Endothelial cell of umbilical vein (primary cell): ENCODE data around the gene SYDE1. TPM values are rescaled to one million over a fixed set of nuclear protein-coding genes. Genes with fewer than 3 reads are reported as not detected.

Experiments used
- BruUV-seq: library from RNA; stranded (reverse); fragments of 400-500 nt; replicated peaks from 2 replicates; lab custom pipeline; 2021; lab: Mats Ljungman, UMichigan
- CTCF ChIA-PET: fragments of 300-600, 350-600 bp; sonication (Branson Sonifier 250); formaldehyde crosslinking; loops from one replicate; lab custom pipeline; 2021; ENCODE audit warnings: antibody characterized with exemption, inconsistent platforms; lab: Charles Lee
- POLR2A ChIA-PET: fragments of 300-600, 350-600 bp; sonication (Branson Sonifier 250); formaldehyde crosslinking; loops from one replicate; lab custom pipeline; 2021; ENCODE audit warnings: antibody characterized with exemption, inconsistent platforms; lab: Charles Lee
- DNase-seq: peaks from one replicate; pipeline ENCODE4 v3.0.0-alpha.2; 2011; ENCODE audit warnings: low read depth, low spot score
- FAIRE-seq: peaks from 2 replicates; lab custom pipeline; 2011; peaks lifted over from hg19 to GRCh38; lab: Jason Lieb, UNC
- H2AFZ ChIP-seq: 2 replicates; pipeline ENCODE4 v1.6.0; 2012; ENCODE audit warnings: low read depth, low read length, control low read depth, inconsistent platforms
- H3K27ac ChIP-seq: 2 replicates; pipeline ENCODE4 v1.5.1; 2011; ENCODE audit warnings: low read depth, mild to moderate bottlenecking, control low read depth, low read length, moderate library complexity; ENCODE audit not compliant: insufficient read depth
- H3K27me3 ChIP-seq, 2 experiments: 2 replicates each; pipeline versions ENCODE4 v1.6.0 to v1.6.1; 2011; ENCODE audit warnings: low read length in 2 of 2, mixed read lengths in 1 of 2; ENCODE audit not compliant: control insufficient read depth in 2 of 2, insufficient read depth in 2 of 2
- H3K36me3 ChIP-seq, 2 experiments: 2 replicates in 1 of 2; 3 replicates in 1 of 2; pipeline ENCODE4 v1.5.1; 2011; ENCODE audit warnings: low read length in 2 of 2, mild to moderate bottlenecking in 1 of 2, moderate library complexity in 1 of 2; ENCODE audit not compliant: control insufficient read depth in 2 of 2, insufficient read depth in 2 of 2; ENCODE audit errors: extremely low read depth in 1 of 2
- H3K4me1 ChIP-seq: 3 replicates; pipeline ENCODE4 v1.5.1; 2011; ENCODE audit warnings: mild to moderate bottlenecking, low read length; ENCODE audit not compliant: control insufficient read depth, insufficient read depth; ENCODE audit errors: extremely low read depth
- H3K4me2 ChIP-seq: 2 replicates; pipeline ENCODE4 v1.6.1; 2011; ENCODE audit warnings: low read length, control low read depth, mixed read lengths; ENCODE audit not compliant: insufficient read depth
- H3K4me3 ChIP-seq, 3 experiments: fragments of 200-600 bp in 1 of 3; sonication (generic), shearing (Covaris generic) in 1 of 3; replicated peaks in 1 of 3; 2 replicates each; pipeline ENCODE4 v1.5.1; 2011 to 2016; ENCODE audit warnings: control low read depth in 3 of 3, low read length in 3 of 3, mild to moderate bottlenecking in 2 of 3, inconsistent platforms in 1 of 3, low read depth in 1 of 3, moderate library complexity in 1 of 3; ENCODE audit not compliant: insufficient read depth in 1 of 3
- H3K79me2 ChIP-seq: 2 replicates; pipeline ENCODE4 v1.6.0; 2012; ENCODE audit warnings: low read length, inconsistent platforms; ENCODE audit not compliant: control insufficient read depth, insufficient read depth
- H3K9ac ChIP-seq: replicated peaks from 2 replicates; pipeline ENCODE3; 2011; ENCODE audit warnings: low read length, control low read depth; ENCODE audit not compliant: insufficient read depth; ENCODE audit errors: extremely low read depth
- H3K9me1 ChIP-seq: replicated peaks from 3 replicates; pipeline ENCODE4 v1.6.0; 2011; ENCODE audit warnings: mild to moderate bottlenecking, low read length; ENCODE audit not compliant: control insufficient read depth, insufficient read depth; ENCODE audit errors: extremely low read depth
- H3K9me3 ChIP-seq: replicated peaks from 2 replicates; pipeline ENCODE4 v1.5.1; 2012; ENCODE audit warnings: low read length, inconsistent platforms; ENCODE audit not compliant: control insufficient read depth, insufficient read depth
- H4K20me1 ChIP-seq: replicated peaks from 2 replicates; pipeline ENCODE3; 2011; ENCODE audit warnings: mild to moderate bottlenecking, low read length; ENCODE audit not compliant: control insufficient read depth, insufficient read depth; ENCODE audit errors: extremely low read depth
- JUN ChIP-seq: IDR thresholded peaks from 2 replicates; pipeline ENCODE4 v1.6.1; 2011; ENCODE audit warnings: borderline replicate concordance, low read depth; ENCODE audit not compliant: insufficient read length, insufficient read depth
- POLR2AphosphoS5 ChIP-seq: IDR thresholded peaks from 2 replicates; pipeline ENCODE4 v1.6.1; 2012; ENCODE audit warnings: low read depth, mild to moderate bottlenecking, control low read depth, low read length, moderate library complexity; ENCODE audit not compliant: insufficient read depth
- dilution Hi-C: fragments of 300-500 bp; cut with MboI; formaldehyde crosslinking; loops from one replicate; pipeline ENCODE4 v1.15.0; 2019; ENCODE audit warnings: low sequenced_read_pairs; ENCODE audit not compliant: extremely low pct_ligation_motif_present
- intact Hi-C: fragments of 100-400 bp; cut with micrococcal nuclease; formaldehyde crosslinking; loops from one replicate; pipeline ENCODE4 v1.10.0; 2022
- polyA plus RNA-seq, 4 experiments: library from polyadenylated mRNA; depleted of rRNA in 3 of 4; stranded (reverse) in 3 of 4; unstranded in 1 of 4; fragments of >200 nt; gene quantifications; 2 replicates each; pipeline versions ENCODE4 v1.2.1 to v1.2.3, GENCODE V29; 2011 to 2012; ENCODE audit warnings: missing spikeins in 1 of 4
- total RNA-seq: library from RNA; stranded (reverse); gene quantifications from 2 replicates; pipeline ENCODE4 v1.2.3, GENCODE V29; 2021
- TF ChIP-seq, protein P1 (sequence below), 2 donors: IDR thresholded peaks; 1 replicate in 1 of 2; 2 replicates in 1 of 2; pipeline ENCODE4 v1.5.1; 2011; ENCODE audit warnings: low read length in 2 of 2, mild to moderate bottlenecking in 2 of 2, moderate library complexity in 2 of 2, control low read depth in 1 of 2, inconsistent platforms in 1 of 2, low read depth in 1 of 2; ENCODE audit not compliant: insufficient read depth in 1 of 2; ENCODE audit errors: extremely low read depth in 1 of 2
- TF ChIP-seq, protein P2 (sequence below): IDR thresholded peaks from 2 replicates; pipeline ENCODE4 v1.6.1; 2011; ENCODE audit not compliant: insufficient read depth, insufficient read length

Gene SYDE1
- total and polyA plus RNA-seq, 2 donors (not counting 3 experiments of a cell fraction or from before 2014, with no cell fraction given) = 33.1 to 35.3 TPM

DNA sequence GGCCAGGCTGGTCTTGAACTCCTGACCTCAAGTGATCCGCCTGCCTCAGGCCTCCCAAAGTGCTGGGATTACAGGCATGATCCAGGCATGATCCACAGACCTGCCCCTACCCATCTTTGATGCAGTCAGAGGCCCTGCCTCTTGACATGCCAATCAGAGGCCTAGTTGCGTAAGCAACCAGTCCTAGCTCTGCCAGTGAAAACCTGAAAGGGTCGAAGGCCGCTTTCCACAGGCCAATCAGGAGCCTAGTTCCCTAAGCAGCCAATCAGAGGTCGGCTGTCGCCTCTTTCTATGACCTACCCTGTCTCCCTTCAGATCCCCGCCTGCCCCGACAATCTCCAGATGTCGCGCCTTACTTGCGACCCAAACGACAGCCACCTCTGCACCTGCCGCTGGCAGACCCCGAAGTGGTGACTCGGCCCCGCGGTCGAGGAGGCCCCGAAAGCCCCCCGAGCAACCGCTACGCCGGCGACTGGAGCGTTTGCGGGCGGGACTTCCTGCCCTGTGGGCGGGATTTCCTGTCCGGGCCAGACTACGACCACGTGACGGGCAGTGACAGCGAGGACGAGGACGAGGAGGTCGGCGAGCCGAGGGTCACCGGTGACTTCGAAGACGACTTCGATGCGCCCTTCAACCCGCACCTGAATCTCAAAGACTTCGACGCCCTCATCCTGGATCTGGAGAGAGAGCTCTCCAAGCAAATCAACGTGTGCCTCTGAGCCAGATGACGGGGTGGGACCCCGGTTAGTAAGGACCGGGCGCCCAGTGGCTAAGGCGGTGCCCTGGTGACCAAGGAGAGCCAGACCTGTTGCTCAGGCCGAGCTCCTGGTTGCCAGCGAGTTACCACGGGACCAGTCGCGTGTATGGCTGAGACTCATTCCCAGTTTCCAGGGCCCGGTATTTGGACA lies 6.3 kb downstream of the SYDE1 start:
- POLR2A ChIA-PET = interaction anchor here (0.7 kb wide), 1 partner anchor 1001 kb away, joined by 3 read pairs; no protein-coding TSS in a partner anchor
- Histone ChIP-seq H3K27ac (no peak overlapping the region), H3K4me1 (peaks cover under 1% of the 10 kb centered on the region), H3K4me2 (no peak overlapping the region), H3K79me2 (peaks cover 9% of the 10 kb centered on the region), H3K4me3 (no peak overlapping the region), H2AFZ (no peak overlapping the region), H3K9me1 (no peaks in the 10 kb centered on the region), H3K9ac (no peak overlapping the region), H3K36me3 (peaks cover 33 to 63% of the 10 kb centered on the region in 2 experiments), H3K9me3 (no peaks in the 10 kb centered on the region), H3K27me3 (no peaks in the 10 kb centered on the region), H4K20me1 (no peaks in the 10 kb centered on the region)
- intact Hi-C loops = no loop called here
- CTCF ChIA-PET = interaction anchor here (0.7 to 3.3 kb wide), 2 partner anchors 12 to 21 kb away, joined by 3 to 24 read pairs; no protein-coding TSS in a partner anchor
- no TSS peak for BruUV-seq
- TF ChIP-seq, protein P1, sequence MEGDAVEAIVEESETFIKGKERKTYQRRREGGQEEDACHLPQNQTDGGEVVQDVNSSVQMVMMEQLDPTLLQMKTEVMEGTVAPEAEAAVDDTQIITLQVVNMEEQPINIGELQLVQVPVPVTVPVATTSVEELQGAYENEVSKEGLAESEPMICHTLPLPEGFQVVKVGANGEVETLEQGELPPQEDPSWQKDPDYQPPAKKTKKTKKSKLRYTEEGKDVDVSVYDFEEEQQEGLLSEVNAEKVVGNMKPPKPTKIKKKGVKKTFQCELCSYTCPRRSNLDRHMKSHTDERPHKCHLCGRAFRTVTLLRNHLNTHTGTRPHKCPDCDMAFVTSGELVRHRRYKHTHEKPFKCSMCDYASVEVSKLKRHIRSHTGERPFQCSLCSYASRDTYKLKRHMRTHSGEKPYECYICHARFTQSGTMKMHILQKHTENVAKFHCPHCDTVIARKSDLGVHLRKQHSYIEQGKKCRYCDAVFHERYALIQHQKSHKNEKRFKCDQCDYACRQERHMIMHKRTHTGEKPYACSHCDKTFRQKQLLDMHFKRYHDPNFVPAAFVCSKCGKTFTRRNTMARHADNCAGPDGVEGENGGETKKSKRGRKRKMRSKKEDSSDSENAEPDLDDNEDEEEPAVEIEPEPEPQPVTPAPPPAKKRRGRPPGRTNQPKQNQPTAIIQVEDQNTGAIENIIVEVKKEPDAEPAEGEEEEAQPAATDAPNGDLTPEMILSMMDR (IDR thresholded peaks at IDR 0.05; ENCODE audit: extremely low read depth in 1 of 2, insufficient read depth in 1 of 2, low read depth in 1 of 2, low read length in 2 of 2) = no peak
- TF ChIP-seq POLR2AphosphoS5 = peak; percentile 14
- FAIRE-seq = no peak
- dilution Hi-C loops = no loop called here
- no peak for DNase-seq

DNA sequence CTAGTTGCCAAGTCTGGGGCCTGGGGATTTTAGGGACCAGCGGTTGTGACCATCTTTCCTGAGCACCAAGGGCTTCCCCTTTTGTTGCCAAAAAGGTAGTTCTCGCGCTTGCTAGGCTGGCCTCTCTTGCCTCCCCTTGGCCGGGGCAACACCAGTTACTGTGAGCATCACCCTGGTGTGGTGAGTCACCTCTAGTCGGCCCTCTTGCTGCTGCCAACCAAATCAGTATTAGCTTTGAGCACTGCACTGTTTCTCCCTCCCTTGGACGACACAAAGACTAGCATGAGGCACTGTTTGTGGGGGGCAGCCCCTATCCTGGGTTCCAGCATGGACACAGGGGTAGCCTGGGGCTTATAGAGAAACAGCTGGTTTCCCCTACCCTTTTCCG lies 6.9 kb downstream of the SYDE1 start:
- no peak overlapping the region for H3K27ac ChIP-seq
- no peaks in the 10 kb centered on the region for H3K9me1 ChIP-seq
- H3K36me3 ChIP-seq = peaks cover 39 to 69% of the 10 kb centered on the region in 2 experiments
- H3K9me3 ChIP-seq = no peaks in the 10 kb centered on the region
- H4K20me1 ChIP-seq = no peaks in the 10 kb centered on the region
- intact Hi-C loops (no loop called here), dilution Hi-C loops (no loop called here)
- H3K4me2 ChIP-seq = no peak overlapping the region
- H3K4me3 ChIP-seq = no peak overlapping the region
- no TSS peak for BruUV-seq
- H2AFZ ChIP-seq = no peak overlapping the region
- H3K79me2 ChIP-seq = peaks cover 3% of the 10 kb centered on the region
- POLR2A ChIA-PET = no interaction called here
- CTCF ChIA-PET = interaction anchor here (3.3 kb wide), 1 partner anchor 13 kb away, joined by 24 read pairs; no protein-coding TSS in a partner anchor
- peak; percentile 11 for TF ChIP-seq JUN
- TF ChIP-seq, protein P2, sequence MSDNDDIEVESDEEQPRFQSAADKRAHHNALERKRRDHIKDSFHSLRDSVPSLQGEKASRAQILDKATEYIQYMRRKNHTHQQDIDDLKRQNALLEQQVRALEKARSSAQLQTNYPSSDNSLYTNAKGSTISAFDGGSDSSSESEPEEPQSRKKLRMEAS = no peak
- no peak overlapping the region for H3K9ac ChIP-seq
- no peaks in the 10 kb centered on the region for H3K27me3 ChIP-seq
- no peak for DNase-seq
- no peak for FAIRE-seq
- H3K4me1 ChIP-seq = no peaks in the 10 kb centered on the region
